Measurements from ENCODE around the gene NKAP.
"Not testable (repeated sequence)": the region's sequence is repeated elsewhere in the genome, so short reads cannot be mapped to it uniquely, and the experiment has no call there.

The NKAP gene

GRCh38 chrX:119899125-119899524 is 44.4 kb downstream of the NKAP start:
- no peak for TF ChIP-seq CTCF (IDR thresholded peaks at IDR 0.05; ENCODE audit: borderline replicate concordance, control extremely low read depth, extremely low read depth, insufficient read depth, missing control alignments)
- DNase-seq (ENCODE audit: low spot score) = no peak
- in situ Hi-C loops (cut with MboI; ENCODE audit: low sequenced_read_pairs, unreplicated experiment) = no loop called here

GRCh38 chrX:119895843-119896326 is 47.7 kb downstream of the NKAP start, which contains the start of gene AKAP14:
Gene AKAP14 (plus strand): TSS chrX:119895893. CDS start chrX:119903224, 7,331 bp downstream.
- DNase-seq (ENCODE audit: low spot score) = no peak
- in situ Hi-C loops (cut with MboI; ENCODE audit: low sequenced_read_pairs, unreplicated experiment) = no loop called here
- TF ChIP-seq CTCF (IDR thresholded peaks at IDR 0.05; ENCODE audit: borderline replicate concordance, control extremely low read depth, extremely low read depth, insufficient read depth, missing control alignments) = no peak

DNA sequence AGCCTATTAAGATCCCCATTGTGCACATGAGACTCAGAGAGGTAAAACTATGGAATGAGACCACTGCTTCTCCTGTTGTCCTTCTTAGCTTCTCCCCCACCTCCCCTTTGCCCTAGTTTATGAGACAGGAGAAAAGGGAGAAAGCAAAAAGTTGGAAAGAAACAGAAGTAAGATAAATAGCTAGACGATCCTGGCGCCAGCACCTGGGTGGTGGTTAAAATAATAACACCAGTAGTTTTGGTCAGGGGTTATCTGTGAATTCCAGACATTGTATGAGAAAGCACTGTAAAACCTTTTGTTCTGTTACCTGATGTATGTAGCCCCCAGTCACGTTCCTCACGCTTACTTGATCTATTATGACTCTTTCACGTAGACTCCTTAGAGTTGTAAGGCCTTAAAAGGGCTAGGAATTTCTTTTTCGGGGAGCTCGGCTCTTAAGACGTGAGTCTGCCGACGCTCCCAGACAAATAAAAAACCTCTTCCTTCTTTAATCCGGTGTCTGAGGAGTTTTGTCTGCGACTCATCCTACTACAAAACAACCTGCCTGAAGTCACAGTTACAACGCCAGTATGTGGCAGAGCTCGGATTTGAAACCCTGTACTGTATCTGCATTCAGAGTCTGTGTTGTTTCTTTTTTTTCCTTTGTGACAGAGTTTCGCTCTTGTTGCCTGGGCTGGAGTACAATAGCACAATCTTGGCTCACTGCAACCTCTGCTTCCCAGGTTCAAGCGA is 51.4 kb downstream of the NKAP start:
- in situ Hi-C loops (cut with MboI; ENCODE audit: low sequenced_read_pairs, unreplicated experiment); DNase-seq (ENCODE audit: low spot score): not testable (repeated sequence)

- in situ Hi-C loops (cut with MboI; ENCODE audit: low sequenced_read_pairs, unreplicated experiment); DNase-seq (ENCODE audit: low spot score): not testable (repeated sequence)
Measured at GRCh38 chrX:119890626-119891025, 52.9 kb downstream of the NKAP start.

DNA sequence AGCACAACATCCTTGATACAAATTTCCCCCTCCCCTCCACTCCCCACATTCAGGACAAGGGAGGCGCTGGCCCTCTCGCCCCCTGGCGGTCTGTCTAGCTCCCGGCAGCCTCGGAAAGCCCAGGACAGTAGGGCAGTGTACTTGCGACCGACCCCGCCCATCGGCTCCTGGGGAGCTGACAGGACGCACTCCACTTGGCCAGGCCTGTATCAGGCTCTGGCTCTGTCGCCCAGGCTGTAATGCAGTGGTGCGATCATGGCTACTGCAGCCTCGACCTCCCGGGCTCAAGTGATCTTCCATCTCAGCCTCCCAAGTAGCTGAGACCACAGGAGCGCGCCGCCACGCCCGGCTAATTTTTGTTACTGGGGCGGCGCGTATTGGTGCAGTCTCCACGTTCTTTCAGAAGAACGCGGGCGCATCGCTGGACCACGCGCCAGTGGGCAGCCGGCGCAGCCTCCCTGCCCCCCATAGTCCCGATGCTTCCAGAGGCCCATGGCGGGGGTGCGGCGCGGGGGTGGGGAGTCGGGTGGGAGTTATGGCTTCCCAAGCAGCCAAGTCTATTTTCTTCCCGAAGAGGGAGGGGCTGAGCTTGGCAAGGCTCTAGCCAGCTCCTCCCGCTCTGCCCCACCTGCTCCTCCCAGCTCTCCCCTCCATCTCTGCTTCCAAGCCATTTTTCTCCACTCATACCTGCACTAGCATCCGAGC is 55.7 kb downstream of the NKAP start:
- peak; percentile 36 for TF ChIP-seq CTCF (IDR thresholded peaks at IDR 0.05; ENCODE audit: borderline replicate concordance, control extremely low read depth, extremely low read depth, insufficient read depth, missing control alignments)
- in situ Hi-C loops (cut with MboI; ENCODE audit: low sequenced_read_pairs, unreplicated experiment) = no loop called here
- DNase-seq (ENCODE audit: low spot score) = peak; percentile 65

- in situ Hi-C loops (cut with MboI; ENCODE audit: low sequenced_read_pairs, unreplicated experiment) = no loop called here
- TF ChIP-seq CTCF (IDR thresholded peaks at IDR 0.05; ENCODE audit: borderline replicate concordance, control extremely low read depth, extremely low read depth, insufficient read depth, missing control alignments) = no peak
- DNase-seq (ENCODE audit: low spot score) = no peak
Measured at GRCh38 chrX:119885554-119886428, 57.8 kb downstream of the NKAP start.

DNA sequence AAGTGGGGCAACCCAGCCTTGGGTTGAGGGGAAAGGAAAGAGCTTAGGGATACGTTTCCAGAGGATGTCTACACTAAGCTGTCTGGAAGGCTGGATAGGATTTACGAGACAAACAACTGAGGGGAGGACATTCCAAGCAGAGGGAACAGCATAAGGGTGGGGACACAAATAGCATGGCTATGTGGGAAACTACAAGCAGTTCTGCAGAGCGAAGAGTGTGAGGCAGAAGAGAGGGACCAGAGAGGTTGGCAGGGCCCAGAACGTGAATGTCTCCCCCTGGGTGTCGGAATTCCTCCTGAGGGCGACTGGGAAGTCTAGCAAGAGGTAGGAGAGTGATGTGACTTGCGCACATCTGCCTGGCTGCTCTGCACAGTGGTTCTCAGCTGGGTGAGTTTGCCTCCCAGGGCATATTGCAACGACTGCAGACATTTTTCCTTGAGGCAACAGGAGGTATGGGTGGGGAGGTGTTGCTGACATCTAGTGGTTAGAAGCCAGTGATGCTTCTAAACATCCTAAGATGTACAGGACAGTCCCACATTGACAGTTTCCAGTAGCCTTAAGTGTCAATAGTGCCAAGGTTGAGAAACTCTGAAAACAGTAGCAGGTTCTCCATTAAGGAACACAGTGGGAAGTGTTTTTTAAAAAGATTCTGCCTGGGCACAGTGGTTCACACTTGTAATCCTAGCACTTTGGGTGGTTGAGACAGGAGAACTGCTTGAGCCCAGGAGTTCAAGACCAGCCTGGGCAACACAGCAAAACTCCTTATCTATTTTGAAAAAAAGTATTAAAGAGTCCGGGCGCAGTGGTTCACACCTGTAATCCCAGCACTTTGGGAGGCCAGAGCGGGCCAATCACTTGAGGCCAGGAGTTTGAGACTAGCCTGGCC is 62.8 kb downstream of the NKAP start:
- TF ChIP-seq CTCF (IDR thresholded peaks at IDR 0.05; ENCODE audit: borderline replicate concordance, control extremely low read depth, extremely low read depth, insufficient read depth, missing control alignments) = peak; percentile 62
- in situ Hi-C loops (cut with MboI; ENCODE audit: low sequenced_read_pairs, unreplicated experiment) = no loop called here
- DNase-seq (ENCODE audit: low spot score) = peak; percentile 60
